Amniotic stem cell (primary cell): ENCODE results near the gene S100A11.

Experiments
- DNase-seq: peaks from one replicate; lab custom pipeline; 2025; lab: John Stamatoyannopoulos, UW

The S100A11 gene

GRCh38 chr1:152039461-152039860 is 2.7 kb upstream of the S100A11 start:
- no peak for DNase-seq

- no peak for DNase-seq
Observed at GRCh38 chr1:152038871-152039270, 2.1 kb upstream of the S100A11 start.

GRCh38 chr1:152035539-152036266 is 1.1 kb downstream of the S100A11 start:
- DNase-seq: peak; percentile 10

- DNase-seq: peak; percentile 29
Observed at GRCh38 chr1:152034654-152035538, 1.9 kb downstream of the S100A11 start.

- no peak for DNase-seq
Observed at GRCh38 chr1:152034324-152034653, 2.5 kb downstream of the S100A11 start.

GRCh38 chr1:152029929-152030211 is 6.9 kb downstream of the S100A11 start:
- no peak for DNase-seq

- no peak for DNase-seq
Observed at GRCh38 chr1:152029144-152029928, 7.5 kb downstream of the S100A11 start.

- no peak for DNase-seq
Observed at GRCh38 chr1:152026895-152027294, 9.9 kb downstream of the S100A11 start.

GRCh38 chr1:152024223-152024622 is 12.6 kb downstream of the S100A11 start:
- no peak for DNase-seq

- no peak for DNase-seq
Observed at GRCh38 chr1:152023221-152023620, 13.6 kb downstream of the S100A11 start.

GRCh38 chr1:152022474-152022873 is 14.3 kb downstream of the S100A11 start:
- no peak for DNase-seq

- no peak for DNase-seq
Observed at GRCh38 chr1:152021569-152021968, 15.2 kb downstream of the S100A11 start.

- DNase-seq: no peak
Observed at GRCh38 chr1:152020849-152021248, 16.0 kb downstream of the S100A11 start.

- no peak for DNase-seq
Observed at GRCh38 chr1:152018537-152018936, 18.3 kb downstream of the S100A11 start.

GRCh38 chr1:152015766-152016165 is 21.0 kb downstream of the S100A11 start:
- no peak for DNase-seq

GRCh38 chr1:152014943-152015342 is 21.9 kb downstream of the S100A11 start:
- DNase-seq: no peak

- no peak for DNase-seq
Observed at GRCh38 chr1:152013664-152014237, 23.1 kb downstream of the S100A11 start.

- DNase-seq: no peak
Observed at GRCh38 chr1:152009691-152010090, 27.1 kb downstream of the S100A11 start.

- no peak for DNase-seq
Observed at GRCh38 chr1:152007047-152007446, 29.8 kb downstream of the S100A11 start.

GRCh38 chr1:152005360-152005912 is 31.4 kb downstream of the S100A11 start:
- DNase-seq: no peak

GRCh38 chr1:152003846-152004442 is 32.9 kb downstream of the S100A11 start:
- DNase-seq: no peak

- DNase-seq: no peak
Observed at GRCh38 chr1:152002960-152003359, 33.8 kb downstream of the S100A11 start.
